Skin epidermis (tissue), 12 donors: ENCODE data around the gene LANCL2.
A peak's percentile ranks its signal among the peaks of the same experiment; 100 is the strongest.

Source experiments
- H3K27ac ChIP-seq, 21 experiments: fragments of 200-600 bp; sonication (generic) in 11 of 21; one replicate each; pipeline ENCODE4 v1.5.0; 2020; ENCODE audit warnings: mild to moderate bottlenecking in 3 of 21, inconsistent platforms in 2 of 21, moderate library complexity in 2 of 21
- H3K4me3 ChIP-seq, 7 experiments: fragments of 200-600 bp; sonication (generic) in 2 of 7; one replicate each; pipeline ENCODE4 v1.5.0; 2020; ENCODE audit warnings: inconsistent platforms in 2 of 7, mild to moderate bottlenecking in 2 of 7, moderate library complexity in 1 of 7

LANCL2 gene

DNA sequence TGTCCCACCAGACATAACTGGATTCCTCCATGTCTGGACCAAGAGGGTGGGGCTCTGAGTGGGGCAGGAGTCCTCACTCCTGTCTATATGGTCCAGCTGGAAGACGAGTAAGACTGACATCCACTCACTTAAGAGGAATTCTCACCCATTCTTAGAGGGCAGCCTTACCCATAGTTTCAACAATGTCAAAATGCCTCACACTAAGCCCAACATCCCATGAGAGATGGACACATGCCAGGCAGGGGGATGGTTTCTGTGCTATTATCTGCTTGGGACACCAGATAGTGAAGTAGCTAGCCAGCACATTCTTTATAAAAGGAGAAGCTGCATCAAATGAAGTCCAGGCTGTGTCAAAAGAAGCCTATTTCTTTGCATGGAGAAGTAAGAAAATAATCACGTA lies 4.7 kb upstream of the LANCL2 start:
- Histone ChIP-seq H3K27ac (no peak overlapping the region), H3K4me3 (no peak overlapping the region)

DNA sequence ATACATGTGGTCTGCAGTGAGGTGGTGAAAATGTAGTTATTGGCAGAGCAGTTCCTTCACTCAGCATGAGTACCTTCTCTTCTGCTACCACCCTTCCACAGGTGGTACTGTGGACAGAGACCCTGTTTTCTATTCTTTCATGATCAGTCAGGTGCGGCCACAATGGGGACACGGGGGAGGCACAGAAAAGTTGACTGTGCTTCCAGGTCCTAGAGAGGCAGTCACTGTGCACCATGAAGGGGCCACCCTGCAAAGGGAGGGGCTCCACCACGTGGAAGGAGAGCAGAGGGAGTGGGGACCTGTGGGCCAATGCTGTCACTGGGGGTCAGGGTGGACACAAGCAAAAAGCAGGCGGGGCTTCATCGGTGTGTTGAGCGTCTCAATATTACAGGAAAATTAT lies 3.6 kb upstream of the LANCL2 start:
- no peak overlapping the region for H3K27ac ChIP-seq
- no peak overlapping the region for H3K4me3 ChIP-seq

DNA sequence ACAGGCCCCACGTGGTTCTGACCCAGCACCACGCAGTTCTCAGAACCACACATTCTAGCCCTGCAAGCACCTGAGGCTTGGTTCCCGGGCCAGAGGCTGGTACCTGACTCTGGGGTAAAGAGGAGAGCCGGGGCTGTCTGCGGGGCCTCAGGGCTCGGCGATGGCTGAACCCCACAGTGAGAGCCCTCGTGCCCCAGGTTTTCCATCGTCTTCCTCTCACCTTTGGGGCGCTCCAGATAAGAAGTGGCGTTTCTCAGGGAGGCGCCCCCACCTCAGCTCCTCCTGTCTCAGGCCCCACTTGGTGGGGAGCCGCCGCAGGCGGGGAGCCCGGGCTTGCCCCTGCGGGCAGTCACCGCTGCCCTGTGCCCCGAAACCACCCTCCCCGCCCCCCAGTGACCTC lies 2.2 kb upstream of the LANCL2 start:
- peak overlapping the region in 1 of 21 experiments; percentile 16 for H3K27ac ChIP-seq
- no peak overlapping the region for H3K4me3 ChIP-seq

DNA sequence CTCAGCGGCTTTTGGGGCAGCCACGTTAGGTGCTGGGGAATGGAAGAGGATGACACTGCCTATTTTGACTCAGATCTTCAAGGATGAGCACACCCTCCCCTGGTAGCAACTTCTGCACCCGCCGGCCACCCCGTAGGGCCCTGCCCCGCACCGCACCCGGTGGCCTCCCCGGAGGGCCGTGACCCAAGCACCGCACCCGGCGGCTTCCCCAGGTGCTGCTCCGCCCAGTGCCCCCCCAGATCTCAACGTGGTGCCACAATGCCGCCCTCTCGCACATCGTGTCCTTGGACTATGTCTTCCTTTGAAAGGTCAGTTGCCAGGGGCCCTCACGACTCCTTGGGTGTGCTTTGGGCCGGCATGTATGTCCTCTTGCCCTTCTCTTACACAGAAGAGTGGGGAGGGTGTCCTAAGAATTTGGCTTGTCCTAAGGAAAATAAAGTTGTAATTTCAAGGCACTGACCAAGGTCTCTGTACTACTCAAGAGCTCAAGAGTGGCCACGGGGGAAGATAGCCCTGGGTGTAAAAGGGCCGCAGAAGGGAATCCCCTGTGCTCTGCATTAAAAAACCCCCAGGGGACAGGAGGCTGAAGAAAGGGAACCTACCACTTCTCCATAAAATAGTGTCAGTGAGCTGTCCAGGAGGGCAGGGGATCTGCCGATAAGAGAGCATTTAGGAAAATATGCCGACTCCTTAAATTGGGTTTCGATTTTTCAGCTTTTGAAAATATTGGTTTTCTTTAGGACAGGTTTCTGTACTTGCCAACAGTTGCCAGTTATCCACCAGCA lies 1.6 kb upstream of the LANCL2 start:
- Histone ChIP-seq H3K27ac (peak overlapping the region in 2 of 21 experiments; percentile 16 to 98), H3K4me3 (no peak overlapping the region)

DNA sequence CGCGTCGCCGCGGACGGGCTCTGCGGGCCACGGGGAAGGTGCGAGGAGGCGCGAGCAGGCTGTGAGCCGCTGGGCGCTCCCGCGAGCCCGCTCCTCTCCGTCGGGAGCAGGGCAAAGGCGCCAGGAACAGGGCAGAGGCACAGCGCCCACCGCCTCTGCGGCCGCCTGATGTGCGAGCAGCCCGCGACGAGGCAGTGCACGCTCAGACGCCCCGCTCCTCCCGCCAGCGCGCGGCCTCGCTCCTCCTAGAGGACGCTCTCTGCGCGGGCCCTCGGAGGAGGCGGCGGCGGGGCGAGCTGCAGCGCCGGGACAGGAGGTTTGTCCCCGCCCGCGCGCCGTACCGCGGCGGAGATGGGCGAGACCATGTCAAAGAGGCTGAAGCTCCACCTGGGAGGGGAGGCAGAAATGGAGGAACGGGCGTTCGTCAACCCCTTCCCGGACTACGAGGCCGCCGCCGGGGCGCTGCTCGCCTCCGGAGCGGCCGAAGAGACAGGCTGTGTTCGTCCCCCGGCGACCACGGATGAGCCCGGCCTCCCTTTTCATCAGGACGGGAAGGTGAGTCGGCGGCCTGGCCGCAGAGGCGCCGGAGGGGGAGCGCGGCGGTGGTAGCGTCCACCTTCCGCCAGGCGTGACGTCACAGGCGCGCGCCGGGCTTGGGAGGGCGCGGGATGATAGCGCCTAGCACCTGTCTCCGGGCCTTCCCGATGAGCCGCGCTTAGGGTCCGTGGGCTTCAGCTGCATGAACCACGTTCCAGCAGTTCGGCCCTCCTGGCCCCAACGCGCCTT lies 731 bp downstream of the LANCL2 start:
- Histone ChIP-seq H3K4me3 (peak overlapping the region; percentile 91 to 98 (median 92)), H3K27ac (peak overlapping the region; percentile 97 to 100 (median 100))

DNA sequence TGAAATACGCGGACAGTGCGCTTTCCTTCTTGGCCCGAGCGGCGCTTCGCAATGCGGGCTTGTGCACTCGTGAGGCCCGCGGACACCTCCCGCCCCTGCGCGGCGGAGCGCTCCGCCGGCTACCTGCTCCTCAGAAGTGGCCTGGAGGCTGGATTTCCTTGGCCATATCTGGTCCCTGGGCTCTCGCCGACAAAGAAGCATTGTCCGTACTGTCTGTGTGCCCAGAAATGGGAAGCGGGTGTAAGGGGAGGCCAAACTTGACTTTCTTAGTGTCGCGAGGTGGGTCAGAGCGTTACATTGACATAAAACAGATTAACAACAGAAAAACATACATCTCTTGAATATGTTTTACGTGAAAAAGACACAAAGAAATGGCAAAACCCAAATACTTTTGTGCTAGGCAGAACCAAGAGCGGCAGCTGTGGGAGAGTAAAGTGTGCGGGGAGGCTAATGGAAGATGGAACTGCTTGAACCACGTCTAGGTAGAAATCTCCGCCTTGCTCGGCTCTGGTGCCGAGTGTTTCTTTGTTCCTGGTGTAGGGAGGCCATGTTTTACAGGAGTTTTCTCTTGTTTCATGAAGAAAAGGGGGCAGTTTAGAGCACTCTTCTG lies 1.4 kb downstream of the LANCL2 start:
- peak overlapping the region; percentile 91 to 98 (median 92) for H3K4me3 ChIP-seq

DNA sequence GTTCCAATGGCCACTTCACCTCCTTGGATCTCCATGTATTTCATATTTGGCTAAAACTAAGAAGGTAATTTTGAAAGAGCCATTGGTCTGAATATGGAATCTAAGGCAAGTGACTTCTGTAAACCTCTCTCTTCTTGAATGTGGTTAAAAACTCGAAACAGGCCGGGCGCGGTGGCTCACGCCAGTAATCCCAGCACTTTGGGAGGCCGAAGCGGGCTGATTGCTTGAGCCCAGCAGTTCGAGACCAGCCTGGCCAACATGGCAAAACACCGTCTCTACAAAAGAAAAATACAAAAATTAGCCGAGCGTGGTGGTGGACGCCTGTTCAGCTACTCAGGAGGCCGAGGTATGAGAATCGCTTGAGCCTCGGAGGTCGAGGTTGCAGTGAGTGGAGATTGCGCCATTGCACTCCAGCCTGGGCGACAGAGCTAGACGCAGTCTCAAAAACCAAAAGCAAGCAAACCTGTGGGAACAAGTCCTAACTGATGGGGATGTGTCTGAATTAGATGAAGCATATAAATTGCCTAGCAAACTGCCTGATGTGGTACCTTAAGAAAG lies 2.2 kb downstream of the LANCL2 start:
- H3K27ac ChIP-seq = peak overlapping the region in 14 of 21 experiments; percentile 97 to 100 (median 100)

More for the DNA sequence above, 1.4 kb downstream of the LANCL2 start:
- peak overlapping the region; percentile 97 to 100 (median 100) for H3K27ac ChIP-seq

DNA sequence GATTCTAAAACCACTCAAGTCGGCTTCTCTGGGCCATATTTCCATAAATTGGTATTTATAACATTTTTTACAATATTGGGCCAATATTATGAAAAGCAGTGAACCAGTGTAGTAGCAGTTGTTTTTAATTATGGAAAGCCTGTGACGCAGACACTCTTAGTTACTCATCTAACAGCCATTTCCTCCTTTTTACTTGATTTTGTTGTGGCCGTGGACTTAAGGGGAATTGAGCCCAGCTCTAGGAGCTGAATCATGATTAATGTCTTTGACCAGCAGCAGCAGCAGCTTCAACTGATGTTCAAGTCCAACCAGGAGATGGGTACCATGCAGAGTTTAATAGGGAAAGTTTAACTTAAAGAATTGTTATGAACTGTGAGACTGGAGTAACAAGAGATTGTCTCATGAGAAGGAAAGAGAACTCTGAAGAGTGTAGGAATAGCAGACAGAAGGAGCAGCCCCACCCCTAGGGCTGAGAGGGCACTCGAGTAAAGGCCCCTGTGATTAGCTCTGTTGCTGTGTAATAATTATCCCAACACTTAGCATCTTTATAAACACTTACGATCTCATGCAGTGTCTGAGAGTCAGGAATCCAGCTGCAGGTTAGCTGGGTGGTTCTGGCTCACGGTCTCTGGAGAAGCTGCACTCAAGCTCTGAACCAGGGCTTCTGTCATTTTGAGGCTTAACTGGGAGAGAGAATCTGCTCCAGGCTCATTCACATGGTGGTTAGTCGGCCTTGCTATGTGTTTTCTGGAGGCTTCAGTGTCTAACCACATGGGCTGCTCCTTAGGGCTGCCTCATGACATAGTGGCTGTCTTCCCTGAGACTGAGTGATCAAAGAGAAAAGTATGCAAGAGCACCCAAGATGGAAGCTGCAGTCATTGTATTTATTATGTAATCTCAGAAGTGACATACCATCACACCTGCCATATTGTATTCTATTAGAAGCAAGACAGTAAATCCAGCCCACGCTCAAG lies 4.6 kb downstream of the LANCL2 start:
- Histone ChIP-seq H3K27ac (peak overlapping the region in 7 of 21 experiments; percentile 20 to 70 (median 54)), H3K4me3 (no peak overlapping the region)

More for the DNA sequence above, 2.2 kb downstream of the LANCL2 start:
- peak overlapping the region; percentile 91 to 98 (median 92) for H3K4me3 ChIP-seq

DNA sequence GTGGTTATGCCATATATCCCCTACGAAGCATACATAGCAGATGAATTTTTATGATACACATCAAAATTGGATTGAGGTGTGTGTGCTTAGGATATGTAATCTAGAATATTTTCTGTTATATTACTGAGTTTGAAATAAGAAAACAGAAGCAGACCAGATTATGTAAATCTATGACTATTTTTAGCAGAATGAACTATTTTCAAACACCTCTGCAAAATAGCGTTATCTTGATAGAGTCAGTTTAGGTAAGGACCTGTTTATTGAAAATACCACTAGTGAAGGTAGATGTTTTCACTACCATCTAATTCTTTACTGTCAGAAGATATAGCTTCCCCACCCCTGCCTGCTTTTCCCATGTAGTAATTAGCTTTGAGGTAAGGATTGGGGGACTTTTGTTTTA lies 9.1 kb downstream of the LANCL2 start:
- no peak overlapping the region for H3K4me3 ChIP-seq
- H3K27ac ChIP-seq = no peak overlapping the region

DNA sequence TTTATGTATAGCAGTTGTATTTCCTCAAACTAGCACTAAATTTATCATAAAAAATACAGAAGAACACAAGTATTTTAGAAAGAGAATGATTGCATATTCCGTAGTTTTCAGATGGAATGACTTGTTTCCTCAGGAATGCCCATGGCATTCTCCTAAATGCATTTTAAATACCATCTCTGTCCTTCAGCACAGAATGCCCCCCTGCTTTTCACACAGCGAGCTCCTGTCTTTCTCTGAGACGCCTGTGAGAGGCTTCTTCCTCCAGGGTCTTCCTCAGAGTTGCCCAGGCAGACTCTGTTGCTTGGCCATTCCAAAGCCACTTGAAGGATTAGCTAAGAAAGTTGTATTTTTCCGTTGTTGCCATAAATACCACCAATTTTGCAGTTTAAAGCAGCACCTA lies 10.1 kb downstream of the LANCL2 start:
- Histone ChIP-seq H3K4me3 (no peak overlapping the region), H3K27ac (no peak overlapping the region)

DNA sequence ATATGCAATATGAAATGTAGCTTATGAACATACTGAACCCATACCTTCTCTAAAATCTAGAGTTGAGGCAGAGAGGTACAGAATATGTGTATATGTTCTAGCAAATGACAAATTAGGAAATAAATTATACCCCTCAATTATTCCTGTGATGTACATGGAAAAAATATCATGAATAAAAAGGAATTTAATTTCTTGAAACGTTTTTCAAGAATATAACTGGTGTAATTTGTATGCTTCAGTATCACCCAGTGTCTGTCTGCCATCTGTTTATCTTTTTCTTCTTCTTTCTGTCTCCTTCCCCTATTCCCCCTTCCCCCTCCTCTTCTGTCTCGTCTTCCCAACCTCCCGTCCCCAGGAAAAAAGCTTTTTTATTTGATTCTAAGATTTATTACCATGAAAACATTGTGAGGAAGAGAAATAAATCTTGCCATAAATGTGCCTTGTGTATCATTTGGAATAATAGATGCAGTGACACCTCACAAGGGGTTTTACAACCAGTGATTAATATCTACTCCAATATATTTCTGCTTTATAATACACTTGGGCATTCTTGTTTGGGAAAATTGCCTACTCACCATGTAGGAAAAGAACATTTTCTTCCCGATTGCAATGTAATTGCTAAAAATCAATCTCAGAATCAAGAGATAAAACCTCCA lies 12.2 kb downstream of the LANCL2 start:
- H3K4me3 ChIP-seq = no peak overlapping the region
- H3K27ac ChIP-seq = no peak overlapping the region

DNA sequence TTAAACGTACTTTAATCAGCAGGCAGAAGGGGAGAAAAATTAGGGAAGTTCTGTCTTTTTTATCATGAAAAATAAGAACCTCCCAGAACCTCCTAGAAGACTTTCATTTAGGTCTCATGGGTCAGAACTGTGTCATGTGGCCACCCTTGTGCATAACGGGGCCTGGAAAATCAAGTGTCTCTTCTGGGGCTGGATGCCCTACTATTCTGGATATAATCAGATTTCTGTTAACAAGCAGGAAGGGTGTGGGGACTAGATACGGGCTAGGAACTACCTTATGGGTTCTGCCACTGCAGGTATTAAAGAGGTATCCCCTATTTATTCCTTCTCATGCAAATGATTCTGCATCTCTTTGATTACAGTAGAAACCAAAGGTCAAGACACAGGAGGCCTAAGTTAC lies 14.1 kb downstream of the LANCL2 start:
- Histone ChIP-seq H3K27ac (no peak overlapping the region), H3K4me3 (no peak overlapping the region)

DNA sequence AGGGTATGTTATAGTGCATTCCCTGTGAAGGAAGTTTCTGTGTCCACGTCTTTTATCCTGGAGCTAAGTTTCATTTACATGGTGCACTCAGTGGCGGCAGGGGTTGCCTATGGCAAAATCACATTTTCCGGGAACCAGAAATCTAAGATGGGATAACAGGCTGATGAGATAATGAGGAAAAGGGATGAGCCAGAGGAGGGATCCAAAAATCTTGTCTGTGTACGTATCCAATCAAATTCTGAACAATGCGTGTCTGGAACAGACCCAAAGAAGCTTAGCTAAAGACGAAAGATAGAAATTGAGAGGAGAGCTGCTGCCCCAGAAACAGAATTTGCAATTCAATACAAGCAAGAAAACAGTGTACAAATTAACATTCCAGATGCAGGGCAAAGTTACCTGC lies 16.1 kb downstream of the LANCL2 start:
- Histone ChIP-seq H3K4me3 (no peak overlapping the region), H3K27ac (no peak overlapping the region)

DNA sequence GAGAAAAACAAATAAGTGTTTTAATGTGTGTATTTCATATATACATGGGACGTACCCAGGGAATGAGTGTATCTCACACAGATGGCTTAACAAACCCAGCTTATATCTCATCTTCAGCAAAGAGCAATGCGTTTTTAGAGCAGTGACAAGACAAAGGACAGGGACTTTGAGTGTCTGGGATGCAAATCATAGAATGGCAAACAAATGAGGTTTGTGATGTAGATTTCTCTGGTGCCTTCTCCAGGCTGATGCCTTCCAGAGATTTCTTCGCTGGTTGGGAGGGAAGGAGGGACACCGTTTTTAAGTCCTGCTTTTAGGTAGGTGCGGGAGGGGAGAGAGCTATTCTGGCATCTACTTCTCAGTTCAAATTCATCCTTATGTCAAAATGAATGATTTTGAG lies 16.6 kb downstream of the LANCL2 start:
- Histone ChIP-seq H3K27ac (peak overlapping the region in 2 of 21 experiments; percentile 8 to 10), H3K4me3 (no peak overlapping the region)

DNA sequence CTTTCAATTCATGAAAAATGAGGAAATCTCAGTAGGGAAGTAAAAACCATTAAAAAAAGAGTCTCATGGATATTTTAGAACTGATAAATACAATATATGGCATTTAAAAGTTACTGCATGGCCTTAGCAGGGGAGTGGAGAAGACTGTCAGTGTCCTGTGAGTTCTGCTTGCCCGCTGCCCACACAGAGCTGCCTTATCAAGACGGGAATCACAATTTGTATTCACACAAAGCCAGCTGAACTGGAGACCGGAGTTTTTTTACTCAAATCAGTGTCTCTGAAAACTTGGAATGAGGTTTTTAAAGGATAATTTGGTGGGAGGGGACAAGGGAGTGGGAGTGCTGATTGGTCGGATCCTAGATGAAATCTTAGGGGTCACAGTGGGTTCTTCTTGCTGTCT lies 17.1 kb downstream of the LANCL2 start:
- peak overlapping the region in 2 of 21 experiments; percentile 8 to 10 for H3K27ac ChIP-seq
- no peak overlapping the region for H3K4me3 ChIP-seq

DNA sequence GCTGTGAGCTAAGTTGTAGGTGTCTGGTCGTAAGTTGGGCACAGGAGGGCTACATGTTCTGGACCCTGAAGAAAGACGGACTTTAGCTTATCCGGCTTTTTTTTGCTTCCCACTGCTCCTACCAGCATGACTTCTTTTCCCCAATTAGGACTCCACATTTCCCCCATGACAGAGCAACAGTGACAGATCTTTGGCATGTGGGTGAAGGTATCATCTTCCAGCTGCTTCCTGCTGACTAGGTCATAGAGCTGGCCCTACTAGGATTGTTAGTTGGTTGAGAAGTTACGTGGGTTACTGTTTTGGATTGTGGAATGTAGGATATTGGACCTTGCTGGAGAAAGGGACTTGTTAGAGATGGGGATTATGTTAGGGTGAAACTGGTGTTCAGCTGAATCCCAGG lies 21.4 kb downstream of the LANCL2 start:
- Histone ChIP-seq H3K27ac (no peak overlapping the region), H3K4me3 (no peak overlapping the region)

DNA sequence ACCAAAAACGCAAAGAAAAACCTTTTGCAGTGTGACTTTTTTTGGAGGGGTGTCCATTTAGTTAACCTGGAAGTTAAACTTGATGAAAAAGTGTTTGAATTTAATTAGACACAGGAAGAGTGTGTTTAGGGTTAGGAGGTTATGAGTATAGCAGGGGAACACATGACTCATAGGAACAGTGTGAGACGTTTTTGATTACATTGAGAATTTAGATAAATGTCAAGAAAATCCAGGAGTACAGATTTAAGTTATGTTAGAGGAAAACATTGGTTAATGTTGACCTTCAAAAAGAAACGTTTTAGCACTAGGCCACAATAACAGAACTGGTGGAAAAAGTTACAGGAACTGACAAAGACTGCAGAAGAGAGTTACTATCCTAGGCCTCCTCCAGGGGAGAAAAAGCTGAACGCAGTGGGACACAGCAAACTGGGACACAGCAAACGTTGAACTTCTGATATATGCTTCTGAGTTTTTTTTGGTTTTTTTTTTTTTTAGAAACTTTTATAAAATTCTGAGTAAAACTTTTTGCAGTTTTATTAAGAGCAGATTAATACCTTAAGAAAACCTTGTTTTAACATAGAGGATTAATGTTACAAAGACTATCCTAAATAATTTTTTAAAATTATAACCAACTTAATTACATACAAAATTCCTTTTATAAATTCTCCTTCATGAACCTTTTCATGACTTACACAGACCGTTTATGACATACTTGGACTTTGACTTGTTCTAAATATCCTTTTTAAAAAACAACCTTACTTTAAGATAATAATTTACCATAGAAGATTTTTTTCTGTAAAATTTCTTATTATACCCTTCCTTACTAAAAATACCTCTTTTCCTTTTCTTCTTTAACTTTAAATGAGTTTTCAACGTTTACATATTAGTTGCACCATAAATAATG lies 22.2 kb downstream of the LANCL2 start:
- no peak overlapping the region for H3K27ac ChIP-seq

More for the DNA sequence above, 22.2 kb downstream of the LANCL2 start:
- H3K4me3 ChIP-seq = no peak overlapping the region
